WTC11 (cell line): ENCODE results near the gene ATP2B3. TPM values are rescaled to one million over a fixed set of nuclear protein-coding genes. Genes with fewer than 3 reads are reported as not detected.

Source experiments
- ATAC-seq: fragments of 200-7000 bp; cut with Tn5 transposase; 2 replicates; pipeline ENCODE4 v1.10.0; 2021; ENCODE audit warnings: mild to moderate bottlenecking, moderate library complexity
- CTCF ChIA-PET: fragments of 300-600 bp; sonication (Branson Sonifier 250); formaldehyde crosslinking; loops from one replicate; lab custom pipeline; 2021; ENCODE audit warnings: antibody characterized with exemption; lab: Charles Lee
- POLR2A ChIA-PET: fragments of 350-600 bp; sonication (Branson Sonifier 250); formaldehyde crosslinking; loops from one replicate; lab custom pipeline; 2021; ENCODE audit warnings: antibody characterized with exemption; lab: Charles Lee
- DNase-seq: peaks from one replicate; pipeline ENCODE4 v3.0.0; 2021; ENCODE audit warnings: low spot score
- H3K27ac Mint-ChIP-seq: 2 replicates; pipeline ENCODE4 v1.8.0; 2021; ENCODE audit warnings: mixed read lengths
- H3K27me3 Mint-ChIP-seq: 2 replicates; pipeline ENCODE4 v1.8.0; 2021; ENCODE audit warnings: low read depth, mild to moderate bottlenecking, moderate library complexity, mixed read lengths
- H3K36me3 Mint-ChIP-seq: 2 replicates; pipeline ENCODE4 v1.8.0; 2021; ENCODE audit warnings: mixed read lengths
- H3K4me1 Mint-ChIP-seq: 2 replicates; pipeline ENCODE4 v1.8.0; 2022; ENCODE audit warnings: mixed read lengths
- H3K4me3 Mint-ChIP-seq: 2 replicates; pipeline ENCODE4 v1.8.0; 2021; ENCODE audit warnings: mild to moderate bottlenecking, moderate library complexity, mixed read lengths
- H3K9me3 Mint-ChIP-seq: 2 replicates; pipeline ENCODE4 v1.8.0; 2021; ENCODE audit warnings: mixed read lengths
- AFF4 ChIP-seq: sonication (generic); formaldehyde crosslinking; IDR thresholded peaks from 2 replicates; pipeline ENCODE4 v1.8.1; 2023; ENCODE audit warnings: mild to moderate bottlenecking, missing genetic modification reagents, borderline replicate concordance
- AR ChIP-seq: fragments of 250-450 bp; sonication (Bioruptor Pico); IDR thresholded peaks from 2 replicates; pipeline ENCODE4 v1.9.0; 2021; ENCODE audit warnings: mild to moderate bottlenecking
- ATF1 ChIP-seq: sonication (generic); formaldehyde crosslinking; IDR thresholded peaks from 2 replicates; pipeline ENCODE4 v1.8.1; 2023; ENCODE audit warnings: mild to moderate bottlenecking, moderate library complexity, missing genetic modification reagents
- CREM ChIP-seq: sonication (generic); formaldehyde crosslinking; IDR thresholded peaks from 2 replicates; pipeline ENCODE4 v1.8.1; 2022; ENCODE audit warnings: mild to moderate bottlenecking, missing genetic modification reagents, moderate library complexity
- CTCF ChIP-seq: fragments of 200-600 bp; IDR thresholded peaks from 2 replicates; pipeline ENCODE4 v1.8.0; 2022; ENCODE audit warnings: antibody characterized with exemption
- E2F4 ChIP-seq: sonication (generic); formaldehyde crosslinking; IDR thresholded peaks from 2 replicates; pipeline ENCODE4 v1.8.1; 2022; ENCODE audit warnings: low read depth, mild to moderate bottlenecking, moderate library complexity, missing genetic modification reagents, borderline replicate concordance
- ETV6 ChIP-seq: sonication (generic); formaldehyde crosslinking; IDR thresholded peaks from 2 replicates; pipeline ENCODE4 v1.8.1; 2022; ENCODE audit warnings: mild to moderate bottlenecking, missing genetic modification reagents
- FOXP1 ChIP-seq: sonication (generic); formaldehyde crosslinking; IDR thresholded peaks from 2 replicates; pipeline ENCODE4 v1.8.0; 2022; ENCODE audit warnings: missing genetic modification reagents, mild to moderate bottlenecking, moderate library complexity, borderline replicate concordance
- GTF2I ChIP-seq: fragments of 250-450 bp; sonication (Bioruptor Pico); conservative IDR thresholded peaks from 2 replicates; pipeline ENCODE4 v1.4.0; 2021; ENCODE audit warnings: mild to moderate bottlenecking
- HMGA2 ChIP-seq: fragments of 250-450 bp; sonication (Bioruptor Pico); IDR thresholded peaks from 2 replicates; pipeline ENCODE4 v1.4.0; 2021; ENCODE audit warnings: mild to moderate bottlenecking, moderate library complexity
- MXD4 ChIP-seq: fragments of 250-450 bp; sonication (Bioruptor Pico); IDR thresholded peaks from 2 replicates; pipeline ENCODE4 v1.8.0; 2021; ENCODE audit warnings: mild to moderate bottlenecking, moderate library complexity, borderline replicate concordance
- SMAD3 ChIP-seq: sonication (generic); formaldehyde crosslinking; IDR thresholded peaks from 2 replicates; pipeline ENCODE4 v1.8.0; 2022; ENCODE audit warnings: missing genetic modification reagents, mild to moderate bottlenecking, borderline replicate concordance
- TP53 ChIP-seq: sonication (generic); formaldehyde crosslinking; IDR thresholded peaks from 2 replicates; pipeline ENCODE4 v1.8.1; 2023; ENCODE audit warnings: mild to moderate bottlenecking, missing genetic modification reagents
- USF1 ChIP-seq: sonication (generic); formaldehyde crosslinking; IDR thresholded peaks from 2 replicates; pipeline ENCODE4 v1.8.0; 2022; ENCODE audit warnings: mild to moderate bottlenecking, missing genetic modification reagents
- USF2 ChIP-seq: sonication (generic); formaldehyde crosslinking; IDR thresholded peaks from 2 replicates; pipeline ENCODE4 v1.8.1; 2023; ENCODE audit warnings: mild to moderate bottlenecking, missing genetic modification reagents, moderate library complexity
- ZMAT4 ChIP-seq: fragments of 250-450 bp; sonication (Bioruptor Pico); IDR thresholded peaks from 2 replicates; pipeline ENCODE4 v1.9.0; 2021; ENCODE audit warnings: mild to moderate bottlenecking
- ZNF138 ChIP-seq: sonication (generic); formaldehyde crosslinking; conservative IDR thresholded peaks from 2 replicates; pipeline ENCODE4 v1.8.1; 2022; ENCODE audit warnings: mild to moderate bottlenecking, moderate library complexity, missing genetic modification reagents
- ZNF425 ChIP-seq: fragments of 250-450 bp; sonication (Bioruptor Pico); conservative IDR thresholded peaks from 2 replicates; pipeline ENCODE4 v1.9.0; 2021; ENCODE audit warnings: mild to moderate bottlenecking
- total RNA-seq: library from RNA; stranded (reverse); gene quantifications from 3 replicates; pipeline ENCODE4 v1.2.3, GENCODE V29; 2021

ATP2B3 gene
- total RNA-seq, 1 experiment from 2014 or later = 0.28 TPM

- TF ChIP-seq USF2 (CRISPR knock-in tag) (no peak), ZNF138 (CRISPR knock-in tag) (no peak), FOXP1 (CRISPR knock-in tag) (no peak), E2F4 (no peak), AR (CRISPR knock-in tag) (no peak), CTCF (no peak)
- TF ChIP-seq, all 79 proteins: peak for 0
These were observed 52.0 kb downstream of the ATP2B3 start (continued) for GRCh38 chrX:153569475-153569874.

GRCh38 chrX:153571534-153571908 is 54.1 kb downstream of the ATP2B3 start:
- DNase-seq = no peak
- no peak for ATAC-seq
- TF ChIP-seq GTF2I (CRISPR knock-in tag) = no peak
- no peak for TF ChIP-seq ETV6 (CRISPR knock-in tag)
- TF ChIP-seq USF1 (CRISPR knock-in tag) = no peak
- no peak for TF ChIP-seq ATF1
- TF ChIP-seq SMAD3 (CRISPR knock-in tag) = no peak
- TF ChIP-seq HMGA2 (CRISPR knock-in tag) = no peak
- ChIA-PET POLR2A (no interaction called here), CTCF (interaction anchor here (0.7 to 2.9 kb wide), 5 partner anchors 9 to 97 kb away, joined by 3 to 14 read pairs (median 4); no protein-coding TSS in a partner anchor)
- Mint-ChIP-seq H3K36me3 (no peaks in the 10 kb centered on the region), H3K4me3 (no peak overlapping the region), H3K9me3 (no peaks in the 10 kb centered on the region), H3K27me3 (no peaks in the 10 kb centered on the region), H3K4me1 (0 out of 2 replicates have a peak, but pooled peaks cover 5% of the 10 kb centered on the region), H3K27ac (no peak overlapping the region)

- no peak for DNase-seq
- Mint-ChIP-seq H3K27ac (no peak overlapping the region), H3K36me3 (no peaks in the 10 kb centered on the region), H3K27me3 (no peaks in the 10 kb centered on the region), H3K4me1 (0 out of 2 replicates have a peak, but pooled peaks cover 5% of the 10 kb centered on the region), H3K9me3 (no peaks in the 10 kb centered on the region), H3K4me3 (no peak overlapping the region)
- POLR2A ChIA-PET = no interaction called here
- ATAC-seq = no peak
- CTCF ChIA-PET = interaction anchor here (0.7 to 2.9 kb wide), 4 partner anchors 33 to 96 kb away, joined by 3 to 14 read pairs (median 6); no protein-coding TSS in a partner anchor
- TF ChIP-seq ZNF425 (CRISPR knock-in tag) (no peak), TP53 (CRISPR knock-in tag) (no peak), AFF4 (CRISPR knock-in tag) (no peak), ZMAT4 (CRISPR knock-in tag) (no peak), CREM (no peak), MXD4 (CRISPR knock-in tag) (no peak)
These were observed 55.2 kb downstream of the ATP2B3 start for GRCh38 chrX:153572601-153573000.
